RPMI8226 (cell line): Measurements from ENCODE around the gene C9orf40.

Experiments
- DNase-seq: peaks from one replicate; pipeline ENCODE4 v3.0.0-alpha.2; 2015

Gene C9orf40

GRCh38 chr9:74935008-74935407 is 17.7 kb downstream of the C9orf40 start:
- DNase-seq, result no peak

DNA sequence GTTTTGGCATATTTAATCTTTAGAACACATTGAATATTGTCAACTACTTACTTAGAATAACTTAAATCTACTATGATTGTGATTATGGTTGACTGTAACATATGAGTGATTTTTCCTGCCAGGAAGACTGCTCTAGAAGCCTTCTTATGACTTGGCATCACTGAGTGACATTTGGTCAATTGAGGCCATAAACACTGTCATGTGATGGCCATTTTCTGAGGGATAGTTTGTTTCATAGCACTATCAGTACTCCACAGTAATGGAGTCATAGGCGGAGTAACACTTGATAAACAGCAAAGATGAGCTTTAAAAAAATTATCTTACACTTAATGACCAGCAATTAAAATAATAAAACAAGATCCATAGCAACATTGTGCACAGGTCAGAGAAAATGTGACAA is 31.0 kb downstream of the C9orf40 start:
- no peak for DNase-seq

- DNase-seq, result no peak
Observed at GRCh38 chr9:74920944-74921626, 31.6 kb downstream of the C9orf40 start.

GRCh38 chr9:74910036-74910435 is 42.7 kb downstream of the C9orf40 start:
- no peak for DNase-seq

- no peak for DNase-seq
Observed at GRCh38 chr9:74908665-74909064, 44.0 kb downstream of the C9orf40 start.

DNA sequence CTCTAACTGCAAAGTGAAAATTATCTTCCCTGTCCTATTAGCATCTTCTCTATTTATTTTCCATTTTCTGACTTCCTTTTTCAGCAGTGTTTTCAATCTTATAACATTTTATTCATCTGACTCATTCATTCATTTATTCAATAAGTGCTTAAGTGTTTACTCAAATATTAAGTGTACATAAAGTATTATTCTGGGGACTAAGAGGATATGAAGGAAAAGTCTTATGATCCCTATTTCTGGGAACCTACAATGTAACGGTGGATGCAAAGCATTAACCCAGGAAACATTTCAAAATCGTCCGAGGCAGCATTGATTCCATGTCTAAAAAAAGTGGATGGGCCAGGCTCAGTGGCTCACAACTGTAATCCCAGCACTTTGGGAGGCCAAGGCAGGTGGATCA is 45.6 kb downstream of the C9orf40 start:
- DNase-seq, result no peak

- DNase-seq, result no peak
Observed at GRCh38 chr9:74901001-74901400, 51.7 kb downstream of the C9orf40 start.
